GM12892 (cell line): Measurements from ENCODE around the gene HNRNPLL.

ENCODE experiments used
- POLR2A ChIP-seq: IDR thresholded peaks from 2 replicates; pipeline ENCODE4 v1.6.1; 2011; ENCODE audit warnings: low read depth, low read length, control low read depth
- POLR2AphosphoS5 ChIP-seq: IDR thresholded peaks from 2 replicates; pipeline ENCODE4 v1.6.1; 2011; ENCODE audit warnings: low read depth, low read length, control low read depth

- no peak for TF ChIP-seq POLR2A
- TF ChIP-seq POLR2AphosphoS5, result no peak
Observed at GRCh38 chr2:38533757-38534545, 68.8 kb downstream of the HNRNPLL start.
